ENCODE data around the gene ATP6AP1.
A peak's percentile ranks its signal among the peaks of the same experiment; 100 is the strongest.

- TF ChIP-seq POLR2A (IDR thresholded peaks at IDR 0.05; ENCODE audit: low read length) (peak; percentile 16), GATA1 (IDR thresholded peaks at IDR 0.05; ENCODE audit: low read depth, low read length) (no peak)
Measured at GRCh38 chrX:154409222-154409871, 19.1 kb upstream of the ATP6AP1 start, which contains the start of gene DNASE1L1.
